MM.1S (cell line): ENCODE data around the gene FNDC11.

Source experiments
- EZH2 ChIP-seq: fragments of 300-600 bp; sonication (generic); optimal IDR thresholded peaks from 2 replicates; pipeline ENCODE3; 2017; ENCODE audit warnings: low read depth, mild to moderate bottlenecking, antibody characterized with exemption, low read length, mixed read lengths
- EZH2phosphoT487 ChIP-seq: fragments of 300-600 bp; sonication (generic); IDR thresholded peaks from 2 replicates; pipeline ENCODE4 v1.6.1; 2018; ENCODE audit warnings: antibody characterized with exemption, low read length
- TF ChIP-seq, protein P1 (sequence below): fragments of 300-600 bp; sonication (generic); IDR thresholded peaks from 2 replicates; pipeline ENCODE4 v1.5.1; 2016; ENCODE audit warnings: antibody characterized with exemption, low read length, mixed read lengths

DNA sequence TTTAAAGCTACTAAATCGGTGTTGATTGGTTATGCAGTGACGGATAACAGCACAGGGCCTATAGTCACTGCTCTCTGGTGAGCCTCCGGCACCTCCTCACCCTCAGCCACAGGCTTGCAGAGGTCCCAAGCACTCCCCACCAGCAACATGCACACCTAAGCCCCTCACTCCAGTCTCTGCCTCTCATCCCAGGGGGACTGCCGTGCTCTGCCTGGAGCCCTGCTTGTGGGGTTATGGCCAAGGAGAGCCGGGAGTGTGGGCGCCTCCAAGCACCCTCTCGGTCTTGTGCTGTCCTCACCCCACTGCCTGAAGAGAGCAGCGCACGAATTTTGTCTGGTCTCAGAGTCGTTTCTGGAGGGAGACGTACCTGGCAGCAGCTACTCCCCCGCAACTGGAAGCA lies 48.2 kb upstream of the FNDC11 start:
- TF ChIP-seq, protein P1, sequence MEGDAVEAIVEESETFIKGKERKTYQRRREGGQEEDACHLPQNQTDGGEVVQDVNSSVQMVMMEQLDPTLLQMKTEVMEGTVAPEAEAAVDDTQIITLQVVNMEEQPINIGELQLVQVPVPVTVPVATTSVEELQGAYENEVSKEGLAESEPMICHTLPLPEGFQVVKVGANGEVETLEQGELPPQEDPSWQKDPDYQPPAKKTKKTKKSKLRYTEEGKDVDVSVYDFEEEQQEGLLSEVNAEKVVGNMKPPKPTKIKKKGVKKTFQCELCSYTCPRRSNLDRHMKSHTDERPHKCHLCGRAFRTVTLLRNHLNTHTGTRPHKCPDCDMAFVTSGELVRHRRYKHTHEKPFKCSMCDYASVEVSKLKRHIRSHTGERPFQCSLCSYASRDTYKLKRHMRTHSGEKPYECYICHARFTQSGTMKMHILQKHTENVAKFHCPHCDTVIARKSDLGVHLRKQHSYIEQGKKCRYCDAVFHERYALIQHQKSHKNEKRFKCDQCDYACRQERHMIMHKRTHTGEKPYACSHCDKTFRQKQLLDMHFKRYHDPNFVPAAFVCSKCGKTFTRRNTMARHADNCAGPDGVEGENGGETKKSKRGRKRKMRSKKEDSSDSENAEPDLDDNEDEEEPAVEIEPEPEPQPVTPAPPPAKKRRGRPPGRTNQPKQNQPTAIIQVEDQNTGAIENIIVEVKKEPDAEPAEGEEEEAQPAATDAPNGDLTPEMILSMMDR, result no peak
- TF ChIP-seq EZH2, result no peak
- no peak for TF ChIP-seq EZH2phosphoT487
